ENCODE measurements around the gene GSE1.

The GSE1 gene

DNA sequence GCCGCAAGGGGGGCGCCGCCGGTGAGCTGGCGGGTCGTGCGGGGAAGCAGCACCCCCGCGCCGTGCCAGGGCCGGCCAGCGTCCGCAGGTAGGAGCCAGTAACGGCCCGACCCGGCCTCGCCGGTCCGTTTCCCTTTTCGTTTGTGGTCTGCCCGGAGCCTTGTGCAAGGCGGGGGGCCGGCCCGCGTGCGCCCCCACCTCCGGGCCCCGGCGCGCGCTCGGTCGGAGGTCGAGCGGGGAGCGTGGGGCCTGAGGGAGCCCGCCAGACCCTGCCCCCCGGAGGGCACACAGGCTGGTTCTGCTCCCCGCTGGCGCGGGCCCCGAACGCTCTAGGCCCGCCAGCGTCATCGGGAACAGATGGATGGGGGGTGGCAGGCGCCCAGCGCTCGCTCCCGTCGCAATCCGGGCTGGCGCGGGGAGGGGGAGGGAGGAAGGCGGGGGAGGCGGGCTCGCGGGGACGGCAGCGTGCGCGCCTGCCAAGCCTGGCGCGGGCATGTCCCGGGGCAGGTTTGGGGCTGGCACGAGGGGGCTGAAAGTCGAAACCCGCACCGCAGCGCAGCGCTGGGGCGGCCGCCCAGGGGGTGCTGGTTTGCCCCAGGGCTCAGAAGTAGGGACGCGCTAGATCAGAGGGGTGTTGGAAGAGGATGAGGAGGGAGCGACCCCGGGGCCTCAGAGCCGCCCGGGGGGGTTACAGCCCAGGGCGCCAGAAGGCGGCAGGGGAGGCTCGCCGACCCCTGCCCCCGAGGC lies 1.5 kb upstream of the GSE1 start (continued):
- TF ChIP-seq, protein P1, sequence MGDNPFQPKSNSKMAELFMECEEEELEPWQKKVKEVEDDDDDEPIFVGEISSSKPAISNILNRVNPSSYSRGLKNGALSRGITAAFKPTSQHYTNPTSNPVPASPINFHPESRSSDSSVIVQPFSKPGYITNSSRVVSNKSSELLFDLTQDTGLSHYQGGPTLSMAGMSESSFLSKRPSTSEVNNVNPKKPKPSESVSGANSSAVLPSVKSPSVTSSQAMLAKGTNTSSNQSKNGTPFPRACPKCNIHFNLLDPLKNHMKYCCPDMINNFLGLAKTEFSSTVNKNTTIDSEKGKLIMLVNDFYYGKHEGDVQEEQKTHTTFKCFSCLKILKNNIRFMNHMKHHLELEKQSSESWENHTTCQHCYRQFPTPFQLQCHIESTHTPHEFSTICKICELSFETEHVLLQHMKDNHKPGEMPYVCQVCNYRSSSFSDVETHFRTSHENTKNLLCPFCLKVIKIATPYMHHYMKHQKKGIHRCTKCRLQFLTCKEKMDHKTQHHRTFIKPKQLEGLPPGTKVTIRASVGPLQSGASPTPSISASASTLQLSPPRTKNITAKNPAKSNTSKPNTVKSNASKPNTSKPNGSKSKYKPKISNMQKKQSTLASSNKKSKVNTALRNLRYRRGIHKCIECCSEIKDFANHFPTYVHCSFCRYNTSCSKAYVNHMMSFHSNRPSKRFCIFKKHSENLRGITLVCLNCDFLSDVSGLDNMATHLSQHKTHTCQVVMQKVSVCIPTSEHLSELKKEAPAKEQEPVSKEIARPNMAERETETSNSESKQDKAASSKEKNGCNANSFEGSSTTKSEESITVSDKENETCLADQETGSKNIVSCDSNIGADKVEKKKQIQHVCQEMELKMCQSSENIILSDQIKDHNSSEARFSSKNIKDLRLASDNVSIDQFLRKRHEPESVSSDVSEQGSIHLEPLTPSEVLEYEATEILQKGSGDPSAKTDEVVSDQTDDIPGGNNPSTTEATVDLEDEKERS (tag by site-specific recombination; IDR thresholded peaks at IDR 0.05), result no peak
- no peak for TF ChIP-seq ZNF600 (tag by site-specific recombination; IDR thresholded peaks at IDR 0.05)
- no peak for TF ChIP-seq GFI1B (tag by site-specific recombination; IDR thresholded peaks at IDR 0.05)
- no peak for TF ChIP-seq TRIM28 (IDR thresholded peaks at IDR 0.05; ENCODE audit: borderline replicate concordance, low read length)
- TF ChIP-seq MYNN (tag by site-specific recombination; IDR thresholded peaks at IDR 0.05; ENCODE audit: borderline replicate concordance), result no peak
- no peak for TF ChIP-seq ZNF585B (tag by site-specific recombination; IDR thresholded peaks at IDR 0.05)
- TF ChIP-seq, protein P2, sequence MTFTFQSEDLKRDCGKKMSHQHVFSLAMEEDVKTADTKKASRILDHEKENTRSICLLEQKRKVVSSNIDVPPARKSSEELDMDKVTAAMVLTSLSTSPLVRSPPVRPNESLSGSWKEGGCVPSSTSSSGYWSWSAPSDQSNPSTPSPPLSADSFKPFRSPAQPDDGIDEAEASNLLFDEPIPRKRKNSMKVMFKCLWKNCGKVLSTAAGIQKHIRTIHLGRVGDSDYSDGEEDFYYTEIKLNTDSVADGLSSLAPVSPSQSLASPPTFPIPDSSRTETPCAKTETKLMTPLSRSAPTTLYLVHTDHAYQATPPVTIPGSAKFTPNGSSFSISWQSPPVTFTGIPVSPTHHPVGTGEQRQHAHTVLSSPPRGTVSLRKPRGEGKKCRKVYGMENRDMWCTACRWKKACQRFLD (tag by site-specific recombination; IDR thresholded peaks at IDR 0.05), result no peak
- no peak for TF ChIP-seq ZNF514 (tag by site-specific recombination; IDR thresholded peaks at IDR 0.05)
- TF ChIP-seq, protein P3, sequence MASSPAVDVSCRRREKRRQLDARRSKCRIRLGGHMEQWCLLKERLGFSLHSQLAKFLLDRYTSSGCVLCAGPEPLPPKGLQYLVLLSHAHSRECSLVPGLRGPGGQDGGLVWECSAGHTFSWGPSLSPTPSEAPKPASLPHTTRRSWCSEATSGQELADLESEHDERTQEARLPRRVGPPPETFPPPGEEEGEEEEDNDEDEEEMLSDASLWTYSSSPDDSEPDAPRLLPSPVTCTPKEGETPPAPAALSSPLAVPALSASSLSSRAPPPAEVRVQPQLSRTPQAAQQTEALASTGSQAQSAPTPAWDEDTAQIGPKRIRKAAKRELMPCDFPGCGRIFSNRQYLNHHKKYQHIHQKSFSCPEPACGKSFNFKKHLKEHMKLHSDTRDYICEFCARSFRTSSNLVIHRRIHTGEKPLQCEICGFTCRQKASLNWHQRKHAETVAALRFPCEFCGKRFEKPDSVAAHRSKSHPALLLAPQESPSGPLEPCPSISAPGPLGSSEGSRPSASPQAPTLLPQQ (tag by site-specific recombination; IDR thresholded peaks at IDR 0.05), result peak; percentile 67
- TF ChIP-seq ZNF138 (tag by site-specific recombination; IDR thresholded peaks at IDR 0.05; ENCODE audit: borderline replicate concordance), result no peak
- TF ChIP-seq IKZF3 (tag by site-specific recombination; IDR thresholded peaks at IDR 0.05), result peak; percentile 46; the same call in 1 of the 2 replicates
- no peak for TF ChIP-seq HOXD13 (CRISPR knock-in tag; IDR thresholded peaks at IDR 0.05; ENCODE audit: borderline replicate concordance)
- TF ChIP-seq, protein P4, sequence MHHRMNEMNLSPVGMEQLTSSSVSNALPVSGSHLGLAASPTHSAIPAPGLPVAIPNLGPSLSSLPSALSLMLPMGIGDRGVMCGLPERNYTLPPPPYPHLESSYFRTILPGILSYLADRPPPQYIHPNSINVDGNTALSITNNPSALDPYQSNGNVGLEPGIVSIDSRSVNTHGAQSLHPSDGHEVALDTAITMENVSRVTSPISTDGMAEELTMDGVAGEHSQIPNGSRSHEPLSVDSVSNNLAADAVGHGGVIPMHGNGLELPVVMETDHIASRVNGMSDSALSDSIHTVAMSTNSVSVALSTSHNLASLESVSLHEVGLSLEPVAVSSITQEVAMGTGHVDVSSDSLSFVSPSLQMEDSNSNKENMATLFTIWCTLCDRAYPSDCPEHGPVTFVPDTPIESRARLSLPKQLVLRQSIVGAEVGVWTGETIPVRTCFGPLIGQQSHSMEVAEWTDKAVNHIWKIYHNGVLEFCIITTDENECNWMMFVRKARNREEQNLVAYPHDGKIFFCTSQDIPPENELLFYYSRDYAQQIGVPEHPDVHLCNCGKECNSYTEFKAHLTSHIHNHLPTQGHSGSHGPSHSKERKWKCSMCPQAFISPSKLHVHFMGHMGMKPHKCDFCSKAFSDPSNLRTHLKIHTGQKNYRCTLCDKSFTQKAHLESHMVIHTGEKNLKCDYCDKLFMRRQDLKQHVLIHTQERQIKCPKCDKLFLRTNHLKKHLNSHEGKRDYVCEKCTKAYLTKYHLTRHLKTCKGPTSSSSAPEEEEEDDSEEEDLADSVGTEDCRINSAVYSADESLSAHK (tag by site-specific recombination; IDR thresholded peaks at IDR 0.05), result 0 out of 2 replicates have a peak, but pooled peaks have one; percentile 7
- TF ChIP-seq ZNF670 (tag by site-specific recombination; IDR thresholded peaks at IDR 0.05; ENCODE audit: low read depth), result no peak
- TF ChIP-seq ZNF214 (tag by site-specific recombination; IDR thresholded peaks at IDR 0.05; ENCODE audit: borderline replicate concordance), result no peak
- TF ChIP-seq, protein P5, sequence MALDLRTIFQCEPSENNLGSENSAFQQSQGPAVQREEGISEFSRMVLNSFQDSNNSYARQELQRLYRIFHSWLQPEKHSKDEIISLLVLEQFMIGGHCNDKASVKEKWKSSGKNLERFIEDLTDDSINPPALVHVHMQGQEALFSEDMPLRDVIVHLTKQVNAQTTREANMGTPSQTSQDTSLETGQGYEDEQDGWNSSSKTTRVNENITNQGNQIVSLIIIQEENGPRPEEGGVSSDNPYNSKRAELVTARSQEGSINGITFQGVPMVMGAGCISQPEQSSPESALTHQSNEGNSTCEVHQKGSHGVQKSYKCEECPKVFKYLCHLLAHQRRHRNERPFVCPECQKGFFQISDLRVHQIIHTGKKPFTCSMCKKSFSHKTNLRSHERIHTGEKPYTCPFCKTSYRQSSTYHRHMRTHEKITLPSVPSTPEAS (tag by site-specific recombination; IDR thresholded peaks at IDR 0.05), result no peak
- TF ChIP-seq, protein P6, sequence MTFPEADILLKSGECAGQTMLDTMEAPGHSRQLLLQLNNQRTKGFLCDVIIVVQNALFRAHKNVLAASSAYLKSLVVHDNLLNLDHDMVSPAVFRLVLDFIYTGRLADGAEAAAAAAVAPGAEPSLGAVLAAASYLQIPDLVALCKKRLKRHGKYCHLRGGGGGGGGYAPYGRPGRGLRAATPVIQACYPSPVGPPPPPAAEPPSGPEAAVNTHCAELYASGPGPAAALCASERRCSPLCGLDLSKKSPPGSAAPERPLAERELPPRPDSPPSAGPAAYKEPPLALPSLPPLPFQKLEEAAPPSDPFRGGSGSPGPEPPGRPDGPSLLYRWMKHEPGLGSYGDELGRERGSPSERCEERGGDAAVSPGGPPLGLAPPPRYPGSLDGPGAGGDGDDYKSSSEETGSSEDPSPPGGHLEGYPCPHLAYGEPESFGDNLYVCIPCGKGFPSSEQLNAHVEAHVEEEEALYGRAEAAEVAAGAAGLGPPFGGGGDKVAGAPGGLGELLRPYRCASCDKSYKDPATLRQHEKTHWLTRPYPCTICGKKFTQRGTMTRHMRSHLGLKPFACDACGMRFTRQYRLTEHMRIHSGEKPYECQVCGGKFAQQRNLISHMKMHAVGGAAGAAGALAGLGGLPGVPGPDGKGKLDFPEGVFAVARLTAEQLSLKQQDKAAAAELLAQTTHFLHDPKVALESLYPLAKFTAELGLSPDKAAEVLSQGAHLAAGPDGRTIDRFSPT (tag by site-specific recombination; IDR thresholded peaks at IDR 0.05), result 0 out of 2 replicates have a peak, but pooled peaks have one; percentile 15
- no peak; the same call in 1 of the 2 replicates for TF ChIP-seq ZNF561 (tag by site-specific recombination; IDR thresholded peaks at IDR 0.05; ENCODE audit: borderline replicate concordance)
- TF ChIP-seq, protein P7, sequence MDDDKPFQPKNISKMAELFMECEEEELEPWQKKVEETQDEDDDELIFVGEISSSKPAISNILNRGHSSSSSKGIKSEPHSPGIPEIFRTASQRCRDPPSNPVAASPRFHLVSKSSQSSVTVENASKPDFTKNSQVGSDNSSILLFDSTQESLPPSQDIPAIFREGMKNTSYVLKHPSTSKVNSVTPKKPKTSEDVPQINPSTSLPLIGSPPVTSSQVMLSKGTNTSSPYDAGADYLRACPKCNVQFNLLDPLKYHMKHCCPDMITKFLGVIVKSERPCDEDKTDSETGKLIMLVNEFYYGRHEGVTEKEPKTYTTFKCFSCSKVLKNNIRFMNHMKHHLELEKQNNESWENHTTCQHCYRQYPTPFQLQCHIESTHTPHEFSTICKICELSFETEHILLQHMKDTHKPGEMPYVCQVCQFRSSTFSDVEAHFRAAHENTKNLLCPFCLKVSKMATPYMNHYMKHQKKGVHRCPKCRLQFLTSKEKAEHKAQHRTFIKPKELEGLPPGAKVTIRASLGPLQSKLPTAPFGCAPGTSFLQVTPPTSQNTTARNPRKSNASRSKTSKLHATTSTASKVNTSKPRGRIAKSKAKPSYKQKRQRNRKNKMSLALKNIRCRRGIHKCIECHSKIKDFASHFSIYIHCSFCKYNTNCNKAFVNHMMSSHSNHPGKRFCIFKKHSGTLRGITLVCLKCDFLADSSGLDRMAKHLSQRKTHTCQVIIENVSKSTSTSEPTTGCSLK (tag by site-specific recombination; IDR thresholded peaks at IDR 0.05), result no peak
- TF ChIP-seq KLF9 (tag by site-specific recombination; IDR thresholded peaks at IDR 0.05; ENCODE audit: low read depth), result peak; percentile 64
- no peak for TF ChIP-seq ZNF211 (tag by site-specific recombination; IDR thresholded peaks at IDR 0.05; ENCODE audit: low read depth)
- no peak for TF ChIP-seq SCRT2 (tag by site-specific recombination; IDR thresholded peaks at IDR 0.05)
- TF ChIP-seq ZNF677 (tag by site-specific recombination; IDR thresholded peaks at IDR 0.05), result no peak
- TF ChIP-seq ZNF2 (tag by site-specific recombination; IDR thresholded peaks at IDR 0.05), result no peak
- TF ChIP-seq ZNF248 (tag by site-specific recombination; IDR thresholded peaks at IDR 0.05), result no peak
- no peak for TF ChIP-seq ZNF223 (tag by site-specific recombination; IDR thresholded peaks at IDR 0.05)
